ENCODE results near the gene ANKRD34A. TPM values are rescaled to one million over a fixed set of nuclear protein-coding genes. Genes with fewer than 3 reads are reported as not detected.

Gene ANKRD34A
- total and polyA plus RNA-seq, 2 of the 8 experiments (the other 6 are each of a cell fraction or from before 2014, with no cell fraction given), result 0.15 to 0.20 TPM

GRCh38 chr1:145979746-145980456 is 15.5 kb upstream of the ANKRD34A start:
- DNase-seq (ENCODE audit: low read depth in 1 of 2, low spot score in 2 of 2) (no peak), FAIRE-seq (no peak)
- peak overlapping the region; percentile 91; the same call in 1 of the 2 replicates for H2BK20ac ChIP-seq (ENCODE audit: low read length)
- no peak overlapping the region for H2AFZ ChIP-seq (ENCODE audit: low read length)
- peak overlapping the region; percentile 7 for H2BK120ac ChIP-seq (replicated peaks; ENCODE audit: low read depth, low read length)
- POLR2A ChIA-PET (ENCODE audit: partially characterized antibody), result interaction anchor here (0.6 to 13.7 kb wide), 9 partner anchors 13 to 72 kb away, joined by 3 to 218 read pairs (median 4); partner anchors contain the start of genes ANKRD34A, POLR3GL and TXNIP
- peak overlapping the region; percentile 94; the same call in 1 of the 2 replicates for H2BK12ac ChIP-seq (ENCODE audit: low read depth, low read length)
- H3K27ac ChIP-seq (ENCODE audit: low read depth, low read length), result peak overlapping the region; percentile 68
- H4K5ac ChIP-seq (ENCODE audit: insufficient read length, low read depth, low read length), result no peak overlapping the region
- H4K20me1 ChIP-seq (replicated peaks in 1 of 2; ENCODE audit: control insufficient read depth in 1 of 2, insufficient read depth in 2 of 2, low read length in 2 of 2), result no peaks in the 10 kb centered on the region
- no peak overlapping the region for H2AK5ac ChIP-seq (ENCODE audit: low read depth, low read length)
- H3K14ac ChIP-seq (ENCODE audit: insufficient read length), result no peak overlapping the region
- H3K4me2 ChIP-seq (ENCODE audit: insufficient read depth in 1 of 2, low read depth in 2 of 2, low read length in 2 of 2), result peak overlapping the region; percentile 62 to 72
- H3K9ac ChIP-seq (replicated peaks in 1 of 4; ENCODE audit: extremely low read depth in 1 of 4, low read depth in 3 of 4, low read length in 3 of 4), result no peak overlapping the region
- no peak overlapping the region for H3K56ac ChIP-seq (replicated peaks; ENCODE audit: insufficient read length, low read depth, low read length)
- no peaks in the 10 kb centered on the region for H3K79me2 ChIP-seq (ENCODE audit: control insufficient read depth in 1 of 2, insufficient read depth in 2 of 2, low read length in 2 of 2)
- H3K36me3 ChIP-seq (ENCODE audit: control insufficient read depth in 2 of 4, insufficient read depth in 4 of 4, low read length in 3 of 4), result no peaks in the 10 kb centered on the region
- H2BK5ac ChIP-seq (ENCODE audit: low read depth, low read length), result peak overlapping the region; percentile 89
- 0 out of 2 replicates have a peak overlapping the region, but pooled peaks have one; percentile 29 for H3K18ac ChIP-seq (ENCODE audit: extremely low read depth, low read length)
- no peaks in the 10 kb centered on the region for H3K79me1 ChIP-seq (ENCODE audit: low read depth, low read length)
- H3K9me3 ChIP-seq (ENCODE audit: insufficient read depth in 2 of 2, low read depth in 1 of 2, low read length in 1 of 2), result no peaks in the 10 kb centered on the region
- H3K23ac ChIP-seq (ENCODE audit: insufficient read length), result no peak overlapping the region
- H3K4me1 ChIP-seq (replicated peaks in 1 of 4; ENCODE audit: control insufficient read depth in 3 of 4, insufficient read depth in 4 of 4, low read length in 3 of 4), result peaks cover 4 to 18% (median 14%) of the 10 kb centered on the region in 4 experiments; a peak in 5 of 7 replicates
- 65% methylated on average over 7 of the region's 7 CpGs; no CpG with 5 or more reads in 1 of the 2 experiments for WGBS, 2 experiments (ENCODE audit: extremely low coverage in 1 of 2, insufficient coverage in 1 of 2, insufficient read length in 1 of 2, insufficient replicate concordance in 2 of 2, low coverage in 1 of 2, low lambda C conversion rate in 2 of 2, missing lambda C conversion rate in 1 of 2)
- H3K23me2 ChIP-seq (ENCODE audit: low read depth, low read length), result peaks cover 3% of the 10 kb centered on the region; the same call in 1 of the 2 replicates
- peak overlapping the region; percentile 36 for H4K91ac ChIP-seq (replicated peaks; ENCODE audit: insufficient read length, low read length)
- H4K8ac ChIP-seq (ENCODE audit: extremely low read depth, insufficient read depth, low read length), result no peak overlapping the region
- peak overlapping the region in 3 of 4 experiments; percentile 12 to 41 (median 14); a peak in 3 of 8 replicates for H3K4me3 ChIP-seq (ENCODE audit: extremely low read depth in 1 of 4, insufficient read depth in 2 of 4, low read depth in 3 of 4, low read length in 4 of 4)
- H3K27me3 ChIP-seq (replicated peaks in 1 of 4; ENCODE audit: control insufficient read depth in 3 of 4, extremely low read depth in 1 of 4, insufficient read depth in 3 of 4, low read length in 3 of 4), result no peaks in the 10 kb centered on the region
- no peak overlapping the region for H3K4ac ChIP-seq (replicated peaks; ENCODE audit: insufficient read length, low read depth, low read length)
- H2BK15ac ChIP-seq (ENCODE audit: low read length), result 0 out of 2 replicates have a peak overlapping the region, but pooled peaks have one; percentile 89
- CTCF ChIA-PET (ENCODE audit: partially characterized antibody), result interaction anchor here (0.6 to 8.7 kb wide), 15 partner anchors 11 to 244 kb away, joined by 3 to 152 read pairs (median 17); partner anchors contain the start of genes ANKRD34A, HJV, NUDT17 and PIAS3
- TF ChIP-seq SIX5 (IDR thresholded peaks at IDR 0.05; ENCODE audit: low read depth, low read length), result no peak

Data from H1 (cell line).